SK-N-SH (cell line): ENCODE measurements around the gene CRTC3.

Source experiments
- CTCF ChIP-seq: fragments of 200-600 bp; sonication (generic); IDR thresholded peaks from 2 replicates; pipeline ENCODE4 v1.6.1; 2017; ENCODE audit warnings: antibody characterized with exemption, mild to moderate bottlenecking, moderate library complexity
- POLR2AphosphoS5 ChIP-seq: IDR thresholded peaks from 2 replicates; pipeline ENCODE4 v1.6.1; 2012; ENCODE audit warnings: low read depth, low read length
- RCOR1 ChIP-seq: fragments of 150-350 bp; IDR thresholded peaks from 2 replicates; pipeline ENCODE4 v1.6.1; 2017; ENCODE audit warnings: antibody characterized with exemption, low read length
- TAF1 ChIP-seq: IDR thresholded peaks from 2 replicates; pipeline ENCODE4 v1.6.1; 2012; ENCODE audit warnings: low read depth, mild to moderate bottlenecking, low read length, moderate library complexity, borderline replicate concordance
- TCF12 ChIP-seq: IDR thresholded peaks from 2 replicates; pipeline ENCODE4 v1.4.0; 2012
- TF ChIP-seq, protein P1 (sequence below): fragments of 150-350 bp; IDR thresholded peaks from 2 replicates; pipeline ENCODE4 v1.6.1; 2016; ENCODE audit warnings: mild to moderate bottlenecking, low read depth, low read length
- TF ChIP-seq, protein P2 (sequence below): IDR thresholded peaks from 2 replicates; pipeline ENCODE4 v1.6.1; 2012; ENCODE audit warnings: mild to moderate bottlenecking, low read depth, low read length, moderate library complexity

DNA sequence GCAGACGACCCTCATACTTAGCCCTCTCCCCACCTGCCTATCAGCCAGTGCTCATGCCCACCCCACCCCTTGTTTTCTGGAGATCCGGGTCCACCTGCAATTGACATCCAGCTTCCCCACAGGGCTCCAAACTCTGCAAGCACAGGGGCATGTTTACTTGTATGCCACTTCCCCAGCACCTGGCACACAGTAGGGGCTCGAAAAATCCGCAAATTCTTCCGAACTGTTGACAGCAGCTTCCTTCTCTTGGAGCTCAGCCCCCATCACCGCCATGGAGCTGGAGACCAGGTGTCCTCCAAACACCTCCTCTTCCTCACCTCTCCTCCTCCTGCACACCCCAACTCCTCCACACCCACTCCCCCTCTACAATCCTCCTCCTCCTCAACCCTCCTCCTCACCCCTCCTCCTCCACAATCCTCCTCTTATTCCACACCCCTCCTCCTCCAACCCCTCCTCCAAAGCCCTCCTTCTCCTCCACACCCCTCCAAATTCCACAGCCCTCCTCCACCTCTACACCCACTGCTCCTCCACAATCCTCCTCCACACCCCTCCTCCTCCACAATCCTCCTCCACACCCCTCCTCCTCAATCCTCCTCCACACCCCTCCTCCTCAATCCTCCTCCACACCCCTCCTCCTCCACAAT, 117.1 kb downstream of the CRTC3 start:
- TF ChIP-seq CTCF (no peak), POLR2AphosphoS5 (no peak), TAF1 (no peak), RCOR1 (no peak), TCF12 (no peak)
- TF ChIP-seq, protein P1, sequence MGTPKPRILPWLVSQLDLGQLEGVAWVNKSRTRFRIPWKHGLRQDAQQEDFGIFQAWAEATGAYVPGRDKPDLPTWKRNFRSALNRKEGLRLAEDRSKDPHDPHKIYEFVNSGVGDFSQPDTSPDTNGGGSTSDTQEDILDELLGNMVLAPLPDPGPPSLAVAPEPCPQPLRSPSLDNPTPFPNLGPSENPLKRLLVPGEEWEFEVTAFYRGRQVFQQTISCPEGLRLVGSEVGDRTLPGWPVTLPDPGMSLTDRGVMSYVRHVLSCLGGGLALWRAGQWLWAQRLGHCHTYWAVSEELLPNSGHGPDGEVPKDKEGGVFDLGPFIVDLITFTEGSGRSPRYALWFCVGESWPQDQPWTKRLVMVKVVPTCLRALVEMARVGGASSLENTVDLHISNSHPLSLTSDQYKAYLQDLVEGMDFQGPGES, result no peak
- TF ChIP-seq, protein P2, sequence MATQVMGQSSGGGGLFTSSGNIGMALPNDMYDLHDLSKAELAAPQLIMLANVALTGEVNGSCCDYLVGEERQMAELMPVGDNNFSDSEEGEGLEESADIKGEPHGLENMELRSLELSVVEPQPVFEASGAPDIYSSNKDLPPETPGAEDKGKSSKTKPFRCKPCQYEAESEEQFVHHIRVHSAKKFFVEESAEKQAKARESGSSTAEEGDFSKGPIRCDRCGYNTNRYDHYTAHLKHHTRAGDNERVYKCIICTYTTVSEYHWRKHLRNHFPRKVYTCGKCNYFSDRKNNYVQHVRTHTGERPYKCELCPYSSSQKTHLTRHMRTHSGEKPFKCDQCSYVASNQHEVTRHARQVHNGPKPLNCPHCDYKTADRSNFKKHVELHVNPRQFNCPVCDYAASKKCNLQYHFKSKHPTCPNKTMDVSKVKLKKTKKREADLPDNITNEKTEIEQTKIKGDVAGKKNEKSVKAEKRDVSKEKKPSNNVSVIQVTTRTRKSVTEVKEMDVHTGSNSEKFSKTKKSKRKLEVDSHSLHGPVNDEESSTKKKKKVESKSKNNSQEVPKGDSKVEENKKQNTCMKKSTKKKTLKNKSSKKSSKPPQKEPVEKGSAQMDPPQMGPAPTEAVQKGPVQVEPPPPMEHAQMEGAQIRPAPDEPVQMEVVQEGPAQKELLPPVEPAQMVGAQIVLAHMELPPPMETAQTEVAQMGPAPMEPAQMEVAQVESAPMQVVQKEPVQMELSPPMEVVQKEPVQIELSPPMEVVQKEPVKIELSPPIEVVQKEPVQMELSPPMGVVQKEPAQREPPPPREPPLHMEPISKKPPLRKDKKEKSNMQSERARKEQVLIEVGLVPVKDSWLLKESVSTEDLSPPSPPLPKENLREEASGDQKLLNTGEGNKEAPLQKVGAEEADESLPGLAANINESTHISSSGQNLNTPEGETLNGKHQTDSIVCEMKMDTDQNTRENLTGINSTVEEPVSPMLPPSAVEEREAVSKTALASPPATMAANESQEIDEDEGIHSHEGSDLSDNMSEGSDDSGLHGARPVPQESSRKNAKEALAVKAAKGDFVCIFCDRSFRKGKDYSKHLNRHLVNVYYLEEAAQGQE, result no peak
